HEK293 (cell line): ENCODE data around the gene PTGIS.

ENCODE experiments used
- GLIS1 ChIP-seq: fragments of 450-650 bp; formaldehyde crosslinking; IDR thresholded peaks from 2 replicates; pipeline ENCODE4 v1.5.1; 2016; ENCODE audit warnings: missing biosample characterization, missing genetic modification characterization
- GLIS2 ChIP-seq: fragments of 450-650 bp; formaldehyde crosslinking; IDR thresholded peaks from 2 replicates; pipeline ENCODE4 v1.5.1; 2016; ENCODE audit warnings: missing biosample characterization, missing genetic modification characterization
- HIC1 ChIP-seq: fragments of 450-650 bp; formaldehyde crosslinking; IDR thresholded peaks from 2 replicates; pipeline ENCODE4 v1.5.1; 2016; ENCODE audit warnings: missing biosample characterization, missing genetic modification characterization
- KLF16 ChIP-seq: fragments of 450-650 bp; formaldehyde crosslinking; IDR thresholded peaks from 2 replicates; pipeline ENCODE4 v1.5.1; 2017; ENCODE audit warnings: missing biosample characterization, missing genetic modification characterization
- KLF17 ChIP-seq: fragments of 450-650 bp; formaldehyde crosslinking; IDR thresholded peaks from 2 replicates; pipeline ENCODE4 v1.5.1; 2016; ENCODE audit warnings: missing biosample characterization, missing genetic modification characterization
- ZBTB10 ChIP-seq: fragments of 450-650 bp; formaldehyde crosslinking; IDR thresholded peaks from 2 replicates; pipeline ENCODE4 v1.5.1; 2016; ENCODE audit warnings: missing biosample characterization, missing genetic modification characterization
- ZFP37 ChIP-seq: fragments of 450-650 bp; formaldehyde crosslinking; IDR thresholded peaks from 2 replicates; pipeline ENCODE4 v1.5.1; 2016; ENCODE audit warnings: missing biosample characterization, missing genetic modification characterization
- ZFP69B ChIP-seq: fragments of 450-650 bp; formaldehyde crosslinking; IDR thresholded peaks from 2 replicates; pipeline ENCODE4 v1.5.1; 2016; ENCODE audit warnings: missing biosample characterization, missing genetic modification characterization
- ZIC2 ChIP-seq: fragments of 450-650 bp; formaldehyde crosslinking; IDR thresholded peaks from 2 replicates; pipeline ENCODE4 v1.5.1; 2016; ENCODE audit warnings: missing biosample characterization, missing genetic modification characterization
- ZNF501 ChIP-seq: fragments of 450-650 bp; formaldehyde crosslinking; IDR thresholded peaks from 2 replicates; pipeline ENCODE4 v1.5.1; 2016; ENCODE audit warnings: missing biosample characterization, missing genetic modification characterization
- ZNF76 ChIP-seq: fragments of 450-650 bp; formaldehyde crosslinking; IDR thresholded peaks from 2 replicates; pipeline ENCODE4; 2016; ENCODE audit warnings: low read depth, missing biosample characterization, missing genetic modification characterization, borderline replicate concordance
- ZNF776 ChIP-seq: fragments of 450-650 bp; formaldehyde crosslinking; IDR thresholded peaks from 2 replicates; pipeline ENCODE4 v1.5.0; 2017; ENCODE audit warnings: missing biosample characterization, missing genetic modification characterization, borderline replicate concordance
- ZNF792 ChIP-seq: fragments of 450-650 bp; formaldehyde crosslinking; IDR thresholded peaks from 2 replicates; pipeline ENCODE4 v1.5.1; 2016; ENCODE audit warnings: missing biosample characterization, missing genetic modification characterization
- ZNF843 ChIP-seq: fragments of 450-650 bp; formaldehyde crosslinking; IDR thresholded peaks from 2 replicates; pipeline ENCODE4 v1.5.1; 2016; ENCODE audit warnings: missing biosample characterization, missing genetic modification characterization
- ZSCAN23 ChIP-seq: fragments of 450-650 bp; formaldehyde crosslinking; IDR thresholded peaks from 2 replicates; pipeline ENCODE4 v1.5.1; 2016; ENCODE audit warnings: missing biosample characterization, missing genetic modification characterization
- TF ChIP-seq, protein P1 (sequence below): fragments of 450-650 bp; formaldehyde crosslinking; IDR thresholded peaks from 2 replicates; pipeline ENCODE4 v1.5.1; 2016; ENCODE audit warnings: missing biosample characterization, missing genetic modification characterization
- TF ChIP-seq, protein P2 (sequence below): fragments of 450-650 bp; formaldehyde crosslinking; IDR thresholded peaks from 2 replicates; pipeline ENCODE4 v1.5.1; 2016; ENCODE audit warnings: missing biosample characterization, missing genetic modification characterization

PTGIS gene

DNA sequence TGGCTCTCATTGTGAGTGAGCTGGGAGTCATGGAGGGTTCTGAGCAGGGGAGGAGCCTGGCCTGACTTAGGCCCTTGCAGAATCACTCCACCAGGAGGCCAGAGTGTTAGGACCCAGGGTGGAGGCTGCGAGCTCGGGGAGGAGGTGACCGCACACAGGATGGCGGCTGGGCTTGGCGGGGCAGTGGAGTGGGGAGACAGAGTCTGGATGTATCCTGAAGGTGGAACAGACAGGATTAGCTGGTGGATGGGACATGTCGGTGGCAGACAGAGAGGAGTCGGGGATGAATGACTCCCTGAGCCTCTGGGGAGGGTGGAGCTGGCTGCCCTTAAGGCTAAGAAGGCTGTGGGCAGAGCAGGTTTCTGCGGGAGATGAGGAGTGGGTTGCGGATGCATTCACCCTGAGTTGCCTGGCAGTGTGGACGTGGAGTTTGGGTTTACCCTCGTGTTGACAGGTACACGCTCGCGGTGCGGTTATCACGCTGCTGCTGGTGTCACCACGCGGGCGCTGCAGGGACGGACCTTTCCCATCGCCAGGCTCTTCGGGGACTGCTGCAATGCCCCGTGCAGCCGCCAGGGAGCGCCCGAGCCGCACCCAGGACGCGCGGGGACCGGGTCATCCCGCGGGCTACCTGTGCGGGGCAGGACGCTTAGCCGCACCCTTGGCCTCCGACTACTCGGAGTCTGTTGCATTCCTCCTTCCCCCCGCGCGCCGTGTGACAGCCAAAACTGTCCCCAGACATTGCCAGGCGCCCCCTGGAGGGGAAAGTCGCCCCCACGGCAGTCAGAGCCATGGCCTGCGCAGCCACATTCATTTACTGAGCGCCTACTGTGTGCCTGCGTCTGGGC, 43.0 kb upstream of the PTGIS start (continued):
- TF ChIP-seq ZFP37 (tag by site-specific recombination) = peak; percentile 64; the same call in 1 of the 2 replicates
- TF ChIP-seq HIC1 = no peak
- TF ChIP-seq ZIC2 (tag by site-specific recombination) = peak; percentile 12; the same call in 1 of the 2 replicates
- TF ChIP-seq KLF16 (tag by site-specific recombination) = peak; percentile 52; the same call in 1 of the 2 replicates
- TF ChIP-seq, protein P1, sequence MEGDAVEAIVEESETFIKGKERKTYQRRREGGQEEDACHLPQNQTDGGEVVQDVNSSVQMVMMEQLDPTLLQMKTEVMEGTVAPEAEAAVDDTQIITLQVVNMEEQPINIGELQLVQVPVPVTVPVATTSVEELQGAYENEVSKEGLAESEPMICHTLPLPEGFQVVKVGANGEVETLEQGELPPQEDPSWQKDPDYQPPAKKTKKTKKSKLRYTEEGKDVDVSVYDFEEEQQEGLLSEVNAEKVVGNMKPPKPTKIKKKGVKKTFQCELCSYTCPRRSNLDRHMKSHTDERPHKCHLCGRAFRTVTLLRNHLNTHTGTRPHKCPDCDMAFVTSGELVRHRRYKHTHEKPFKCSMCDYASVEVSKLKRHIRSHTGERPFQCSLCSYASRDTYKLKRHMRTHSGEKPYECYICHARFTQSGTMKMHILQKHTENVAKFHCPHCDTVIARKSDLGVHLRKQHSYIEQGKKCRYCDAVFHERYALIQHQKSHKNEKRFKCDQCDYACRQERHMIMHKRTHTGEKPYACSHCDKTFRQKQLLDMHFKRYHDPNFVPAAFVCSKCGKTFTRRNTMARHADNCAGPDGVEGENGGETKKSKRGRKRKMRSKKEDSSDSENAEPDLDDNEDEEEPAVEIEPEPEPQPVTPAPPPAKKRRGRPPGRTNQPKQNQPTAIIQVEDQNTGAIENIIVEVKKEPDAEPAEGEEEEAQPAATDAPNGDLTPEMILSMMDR (tag by site-specific recombination) = peak; percentile 100
- TF ChIP-seq ZNF76 (tag by site-specific recombination) = peak; percentile 68; the same call in 1 of the 2 replicates
- TF ChIP-seq ZNF501 (tag by site-specific recombination) = peak; percentile 71; the same call in 1 of the 2 replicates
- peak; percentile 64 for TF ChIP-seq ZBTB10
- TF ChIP-seq, protein P2, sequence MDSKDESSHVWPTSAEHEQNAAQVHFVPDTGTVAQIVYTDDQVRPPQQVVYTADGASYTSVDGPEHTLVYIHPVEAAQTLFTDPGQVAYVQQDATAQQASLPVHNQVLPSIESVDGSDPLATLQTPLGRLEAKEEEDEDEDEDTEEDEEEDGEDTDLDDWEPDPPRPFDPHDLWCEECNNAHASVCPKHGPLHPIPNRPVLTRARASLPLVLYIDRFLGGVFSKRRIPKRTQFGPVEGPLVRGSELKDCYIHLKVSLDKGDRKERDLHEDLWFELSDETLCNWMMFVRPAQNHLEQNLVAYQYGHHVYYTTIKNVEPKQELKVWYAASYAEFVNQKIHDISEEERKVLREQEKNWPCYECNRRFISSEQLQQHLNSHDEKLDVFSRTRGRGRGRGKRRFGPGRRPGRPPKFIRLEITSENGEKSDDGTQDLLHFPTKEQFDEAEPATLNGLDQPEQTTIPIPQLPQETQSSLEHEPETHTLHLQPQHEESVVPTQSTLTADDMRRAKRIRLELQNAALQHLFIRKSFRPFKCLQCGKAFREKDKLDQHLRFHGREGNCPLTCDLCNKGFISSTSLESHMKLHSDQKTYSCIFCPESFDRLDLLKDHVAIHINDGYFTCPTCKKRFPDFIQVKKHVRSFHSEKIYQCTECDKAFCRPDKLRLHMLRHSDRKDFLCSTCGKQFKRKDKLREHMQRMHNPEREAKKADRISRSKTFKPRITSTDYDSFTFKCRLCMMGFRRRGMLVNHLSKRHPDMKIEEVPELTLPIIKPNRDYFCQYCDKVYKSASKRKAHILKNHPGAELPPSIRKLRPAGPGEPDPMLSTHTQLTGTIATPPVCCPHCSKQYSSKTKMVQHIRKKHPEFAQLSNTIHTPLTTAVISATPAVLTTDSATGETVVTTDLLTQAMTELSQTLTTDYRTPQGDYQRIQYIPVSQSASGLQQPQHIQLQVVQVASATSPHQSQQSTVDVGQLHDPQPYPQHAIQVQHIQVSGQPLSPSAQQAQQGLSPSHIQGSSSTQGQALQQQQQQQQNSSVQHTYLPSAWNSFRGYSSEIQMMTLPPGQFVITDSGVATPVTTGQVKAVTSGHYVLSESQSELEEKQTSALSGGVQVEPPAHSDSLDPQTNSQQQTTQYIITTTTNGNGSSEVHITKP (tag by site-specific recombination) = peak; percentile 66
- no peak for TF ChIP-seq ZSCAN23
- TF ChIP-seq KLF17 (tag by site-specific recombination) = peak; percentile 82
- no peak for TF ChIP-seq ZNF776 (tag by site-specific recombination)
- TF ChIP-seq ZFP69B (tag by site-specific recombination) = peak; percentile 35; the same call in 1 of the 2 replicates
- TF ChIP-seq ZNF843 (tag by site-specific recombination) = peak; percentile 34; the same call in 1 of the 2 replicates
- no peak; the same call in 1 of the 2 replicates for TF ChIP-seq GLIS1 (tag by site-specific recombination)
- peak; percentile 51; the same call in 1 of the 2 replicates for TF ChIP-seq GLIS2 (tag by site-specific recombination)
- peak; percentile 81; the same call in 1 of the 2 replicates for TF ChIP-seq ZNF792
